ENCODE data around the gene CCDC51. TPM values are rescaled to one million over a fixed set of nuclear protein-coding genes. Genes with fewer than 3 reads are reported as not detected.

Gene CCDC51
- total and polyA plus RNA-seq, 2 of the 13 experiments (the other 11 are each of a cell fraction or from before 2014, with no cell fraction given): 18.1 to 29.4 TPM

DNA sequence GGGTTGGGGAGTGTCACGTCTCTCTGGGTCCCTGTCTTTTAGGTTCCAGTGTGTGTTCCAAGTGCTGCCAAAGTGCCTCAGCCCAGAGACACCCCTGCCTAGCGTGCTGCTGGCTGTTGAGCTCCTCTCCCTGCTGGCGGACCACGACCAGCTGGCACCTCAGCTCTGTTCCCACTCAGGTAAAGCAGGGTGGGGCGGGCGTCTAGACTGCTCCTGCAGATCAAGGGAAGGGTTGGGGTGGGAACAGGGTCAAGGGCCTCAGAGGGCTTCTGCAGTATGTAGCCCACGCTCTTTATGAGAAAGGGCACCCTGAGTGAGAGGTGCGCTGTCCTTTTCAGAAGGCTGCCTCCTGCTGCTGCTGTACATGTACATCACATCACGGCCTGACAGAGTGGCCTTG is 23.8 kb upstream of the CCDC51 start (continued):
- TF ChIP-seq ZNF180 (CRISPR knock-in tag; IDR thresholded peaks at IDR 0.05; ENCODE audit: borderline replicate concordance, low read depth): no peak
- no peak for TF ChIP-seq POGZ (CRISPR knock-in tag; IDR thresholded peaks at IDR 0.05)
- TF ChIP-seq SNAI1 (CRISPR knock-in tag; IDR thresholded peaks at IDR 0.05; ENCODE audit: borderline replicate concordance): no peak
- TF ChIP-seq, protein P1, sequence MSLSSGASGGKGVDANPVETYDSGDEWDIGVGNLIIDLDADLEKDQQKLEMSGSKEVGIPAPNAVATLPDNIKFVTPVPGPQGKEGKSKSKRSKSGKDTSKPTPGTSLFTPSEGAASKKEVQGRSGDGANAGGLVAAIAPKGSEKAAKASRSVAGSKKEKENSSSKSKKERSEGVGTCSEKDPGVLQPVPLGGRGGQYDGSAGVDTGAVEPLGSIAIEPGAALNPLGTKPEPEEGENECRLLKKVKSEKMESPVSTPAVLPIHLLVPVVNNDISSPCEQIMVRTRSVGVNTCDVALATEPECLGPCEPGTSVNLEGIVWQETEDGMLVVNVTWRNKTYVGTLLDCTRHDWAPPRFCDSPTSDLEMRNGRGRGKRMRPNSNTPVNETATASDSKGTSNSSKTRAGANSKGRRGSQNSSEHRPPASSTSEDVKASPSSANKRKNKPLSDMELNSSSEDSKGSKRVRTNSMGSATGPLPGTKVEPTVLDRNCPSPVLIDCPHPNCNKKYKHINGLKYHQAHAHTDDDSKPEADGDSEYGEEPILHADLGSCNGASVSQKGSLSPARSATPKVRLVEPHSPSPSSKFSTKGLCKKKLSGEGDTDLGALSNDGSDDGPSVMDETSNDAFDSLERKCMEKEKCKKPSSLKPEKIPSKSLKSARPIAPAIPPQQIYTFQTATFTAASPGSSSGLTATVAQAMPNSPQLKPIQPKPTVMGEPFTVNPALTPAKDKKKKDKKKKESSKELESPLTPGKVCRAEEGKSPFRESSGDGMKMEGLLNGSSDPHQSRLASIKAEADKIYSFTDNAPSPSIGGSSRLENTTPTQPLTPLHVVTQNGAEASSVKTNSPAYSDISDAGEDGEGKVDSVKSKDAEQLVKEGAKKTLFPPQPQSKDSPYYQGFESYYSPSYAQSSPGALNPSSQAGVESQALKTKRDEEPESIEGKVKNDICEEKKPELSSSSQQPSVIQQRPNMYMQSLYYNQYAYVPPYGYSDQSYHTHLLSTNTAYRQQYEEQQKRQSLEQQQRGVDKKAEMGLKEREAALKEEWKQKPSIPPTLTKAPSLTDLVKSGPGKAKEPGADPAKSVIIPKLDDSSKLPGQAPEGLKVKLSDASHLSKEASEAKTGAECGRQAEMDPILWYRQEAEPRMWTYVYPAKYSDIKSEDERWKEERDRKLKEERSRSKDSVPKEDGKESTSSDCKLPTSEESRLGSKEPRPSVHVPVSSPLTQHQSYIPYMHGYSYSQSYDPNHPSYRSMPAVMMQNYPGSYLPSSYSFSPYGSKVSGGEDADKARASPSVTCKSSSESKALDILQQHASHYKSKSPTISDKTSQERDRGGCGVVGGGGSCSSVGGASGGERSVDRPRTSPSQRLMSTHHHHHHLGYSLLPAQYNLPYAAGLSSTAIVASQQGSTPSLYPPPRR (CRISPR knock-in tag; IDR thresholded peaks at IDR 0.05; ENCODE audit: borderline replicate concordance): no peak
- TF ChIP-seq, protein P2, sequence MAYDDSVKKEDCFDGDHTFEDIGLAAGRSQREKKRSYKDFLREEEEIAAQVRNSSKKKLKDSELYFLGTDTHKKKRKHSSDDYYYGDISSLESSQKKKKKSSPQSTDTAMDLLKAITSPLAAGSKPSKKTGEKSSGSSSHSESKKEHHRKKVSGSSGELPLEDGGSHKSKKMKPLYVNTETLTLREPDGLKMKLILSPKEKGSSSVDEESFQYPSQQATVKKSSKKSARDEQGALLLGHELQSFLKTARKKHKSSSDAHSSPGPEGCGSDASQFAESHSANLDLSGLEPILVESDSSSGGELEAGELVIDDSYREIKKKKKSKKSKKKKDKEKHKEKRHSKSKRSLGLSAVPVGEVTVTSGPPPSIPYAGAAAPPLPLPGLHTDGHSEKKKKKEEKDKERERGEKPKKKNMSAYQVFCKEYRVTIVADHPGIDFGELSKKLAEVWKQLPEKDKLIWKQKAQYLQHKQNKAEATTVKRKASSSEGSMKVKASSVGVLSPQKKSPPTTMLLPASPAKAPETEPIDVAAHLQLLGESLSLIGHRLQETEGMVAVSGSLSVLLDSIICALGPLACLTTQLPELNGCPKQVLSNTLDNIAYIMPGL (CRISPR knock-in tag; IDR thresholded peaks at IDR 0.05; ENCODE audit: borderline replicate concordance in 1 of 2, low read depth in 1 of 2): no peak
- TF ChIP-seq, protein P3, sequence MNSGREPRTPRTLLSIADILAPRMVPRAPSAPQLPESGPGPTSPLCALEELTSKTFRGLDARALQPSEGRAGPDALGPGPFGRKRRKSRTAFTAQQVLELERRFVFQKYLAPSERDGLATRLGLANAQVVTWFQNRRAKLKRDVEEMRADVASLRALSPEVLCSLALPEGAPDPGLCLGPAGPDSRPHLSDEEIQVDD (CRISPR knock-in tag; IDR thresholded peaks at IDR 0.05; ENCODE audit: borderline replicate concordance): no peak
- TF ChIP-seq ZBTB3 (CRISPR knock-in tag; IDR thresholded peaks at IDR 0.05; ENCODE audit: borderline replicate concordance, low read depth): no peak
- TF ChIP-seq, protein P4, sequence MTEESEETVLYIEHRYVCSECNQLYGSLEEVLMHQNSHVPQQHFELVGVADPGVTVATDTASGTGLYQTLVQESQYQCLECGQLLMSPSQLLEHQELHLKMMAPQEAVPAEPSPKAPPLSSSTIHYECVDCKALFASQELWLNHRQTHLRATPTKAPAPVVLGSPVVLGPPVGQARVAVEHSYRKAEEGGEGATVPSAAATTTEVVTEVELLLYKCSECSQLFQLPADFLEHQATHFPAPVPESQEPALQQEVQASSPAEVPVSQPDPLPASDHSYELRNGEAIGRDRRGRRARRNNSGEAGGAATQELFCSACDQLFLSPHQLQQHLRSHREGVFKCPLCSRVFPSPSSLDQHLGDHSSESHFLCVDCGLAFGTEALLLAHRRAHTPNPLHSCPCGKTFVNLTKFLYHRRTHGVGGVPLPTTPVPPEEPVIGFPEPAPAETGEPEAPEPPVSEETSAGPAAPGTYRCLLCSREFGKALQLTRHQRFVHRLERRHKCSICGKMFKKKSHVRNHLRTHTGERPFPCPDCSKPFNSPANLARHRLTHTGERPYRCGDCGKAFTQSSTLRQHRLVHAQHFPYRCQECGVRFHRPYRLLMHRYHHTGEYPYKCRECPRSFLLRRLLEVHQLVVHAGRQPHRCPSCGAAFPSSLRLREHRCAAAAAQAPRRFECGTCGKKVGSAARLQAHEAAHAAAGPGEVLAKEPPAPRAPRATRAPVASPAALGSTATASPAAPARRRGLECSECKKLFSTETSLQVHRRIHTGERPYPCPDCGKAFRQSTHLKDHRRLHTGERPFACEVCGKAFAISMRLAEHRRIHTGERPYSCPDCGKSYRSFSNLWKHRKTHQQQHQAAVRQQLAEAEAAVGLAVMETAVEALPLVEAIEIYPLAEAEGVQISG (CRISPR knock-in tag; IDR thresholded peaks at IDR 0.05): no peak
- TF ChIP-seq, protein P5, sequence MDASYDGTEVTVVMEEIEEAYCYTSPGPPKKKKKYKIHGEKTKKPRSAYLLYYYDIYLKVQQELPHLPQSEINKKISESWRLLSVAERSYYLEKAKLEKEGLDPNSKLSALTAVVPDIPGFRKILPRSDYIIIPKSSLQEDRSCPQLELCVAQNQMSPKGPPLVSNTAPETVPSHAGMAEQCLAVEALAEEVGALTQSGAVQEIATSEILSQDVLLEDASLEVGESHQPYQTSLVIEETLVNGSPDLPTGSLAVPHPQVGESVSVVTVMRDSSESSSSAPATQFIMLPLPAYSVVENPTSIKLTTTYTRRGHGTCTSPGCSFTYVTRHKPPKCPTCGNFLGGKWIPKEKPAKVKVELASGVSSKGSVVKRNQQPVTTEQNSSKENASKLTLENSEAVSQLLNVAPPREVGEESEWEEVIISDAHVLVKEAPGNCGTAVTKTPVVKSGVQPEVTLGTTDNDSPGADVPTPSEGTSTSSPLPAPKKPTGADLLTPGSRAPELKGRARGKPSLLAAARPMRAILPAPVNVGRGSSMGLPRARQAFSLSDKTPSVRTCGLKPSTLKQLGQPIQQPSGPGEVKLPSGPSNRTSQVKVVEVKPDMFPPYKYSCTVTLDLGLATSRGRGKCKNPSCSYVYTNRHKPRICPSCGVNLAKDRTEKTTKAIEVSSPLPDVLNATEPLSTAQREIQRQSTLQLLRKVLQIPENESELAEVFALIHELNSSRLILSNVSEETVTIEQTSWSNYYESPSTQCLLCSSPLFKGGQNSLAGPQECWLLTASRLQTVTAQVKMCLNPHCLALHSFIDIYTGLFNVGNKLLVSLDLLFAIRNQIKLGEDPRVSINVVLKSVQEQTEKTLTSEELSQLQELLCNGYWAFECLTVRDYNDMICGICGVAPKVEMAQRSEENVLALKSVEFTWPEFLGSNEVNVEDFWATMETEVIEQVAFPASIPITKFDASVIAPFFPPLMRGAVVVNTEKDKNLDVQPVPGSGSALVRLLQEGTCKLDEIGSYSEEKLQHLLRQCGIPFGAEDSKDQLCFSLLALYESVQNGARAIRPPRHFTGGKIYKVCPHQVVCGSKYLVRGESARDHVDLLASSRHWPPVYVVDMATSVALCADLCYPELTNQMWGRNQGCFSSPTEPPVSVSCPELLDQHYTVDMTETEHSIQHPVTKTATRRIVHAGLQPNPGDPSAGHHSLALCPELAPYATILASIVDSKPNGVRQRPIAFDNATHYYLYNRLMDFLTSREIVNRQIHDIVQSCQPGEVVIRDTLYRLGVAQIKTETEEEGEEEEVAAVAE (CRISPR knock-in tag; IDR thresholded peaks at IDR 0.05; ENCODE audit: borderline replicate concordance): no peak
- TF ChIP-seq REXO4 (CRISPR knock-in tag; IDR thresholded peaks at IDR 0.05; ENCODE audit: borderline replicate concordance): no peak

Measured in HepG2 (cell line).